Spleen (tissue), 7 donors: Measurements from ENCODE around the gene DNAAF5.
"Not testable (repeated sequence)": the region's sequence is repeated elsewhere in the genome, so short reads cannot be mapped to it uniquely, and the experiment has no call there.

ENCODE experiments used
- POLR2A ChIP-seq, 3 donors: fragments of 450-650 bp; IDR thresholded peaks; one replicate each; pipeline ENCODE4 v1.5.1; 2017; ENCODE audit warnings: antibody characterized with exemption in 3 of 3, mild to moderate bottlenecking in 1 of 3
- POLR2AphosphoS5 ChIP-seq, 3 donors: sonication (generic); formaldehyde crosslinking; IDR thresholded peaks; one replicate each; pipeline ENCODE4 v1.5.1; 2017; ENCODE audit warnings: antibody characterized with exemption in 3 of 3
- TF ChIP-seq, protein P1 (sequence below), 11 experiments: fragments of 200-600 bp in 7 of 11; fragments of 450-650 bp in 4 of 11; sonication (generic) in 4 of 11; IDR thresholded peaks in 8 of 11; conservative IDR thresholded peaks in 3 of 11; 1 replicate in 7 of 11; 2 replicates in 4 of 11; pipeline versions ENCODE4 v1.4.0 to v1.8.0; 2016 to 2021; ENCODE audit warnings: antibody characterized with exemption in 11 of 11, inconsistent platforms in 4 of 11, mild to moderate bottlenecking in 1 of 11
- donor health status: DM: no; HTN: no; CAD: no; lungs with moderate emphysema.
- donor health status: DM: no; HTN: no; CAD: no.
- donor health status: DM: no; HTN: no; CAD: no.

DNA sequence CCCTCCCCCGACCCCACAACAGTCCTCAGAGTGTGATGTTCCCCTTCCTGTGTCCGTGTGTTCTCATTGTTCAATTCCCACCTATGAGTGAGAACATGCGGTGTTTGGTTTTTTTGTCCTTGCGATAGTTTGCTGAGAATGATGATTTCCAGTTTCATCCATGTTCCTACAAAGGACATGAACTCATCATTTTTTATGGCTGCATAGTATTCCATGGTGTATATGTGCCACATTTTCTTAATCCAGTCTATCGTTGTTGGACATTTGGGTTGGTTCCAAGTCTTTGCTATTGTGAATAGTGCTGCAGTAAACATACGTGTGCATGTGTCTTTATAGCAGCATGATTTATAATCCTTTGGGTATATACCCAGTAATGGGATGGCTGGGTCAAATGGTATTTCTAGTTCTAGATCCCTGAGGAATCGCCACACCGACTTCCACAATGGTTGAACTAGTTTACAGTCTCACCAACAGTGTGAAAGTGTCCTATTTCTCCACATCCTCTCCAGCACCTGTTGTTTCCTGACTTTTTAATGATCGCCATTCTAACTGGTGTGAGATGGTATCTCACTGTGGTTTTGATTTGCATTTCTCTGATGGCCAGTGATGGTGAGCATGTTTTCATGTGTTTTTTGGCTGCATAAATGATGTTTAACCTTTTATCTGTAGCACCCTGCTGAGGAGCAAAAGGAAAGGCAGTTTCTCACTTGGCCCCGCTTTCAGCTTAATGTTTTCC lies 70.1 kb downstream of the DNAAF5 start:
- TF ChIP-seq, protein P1, sequence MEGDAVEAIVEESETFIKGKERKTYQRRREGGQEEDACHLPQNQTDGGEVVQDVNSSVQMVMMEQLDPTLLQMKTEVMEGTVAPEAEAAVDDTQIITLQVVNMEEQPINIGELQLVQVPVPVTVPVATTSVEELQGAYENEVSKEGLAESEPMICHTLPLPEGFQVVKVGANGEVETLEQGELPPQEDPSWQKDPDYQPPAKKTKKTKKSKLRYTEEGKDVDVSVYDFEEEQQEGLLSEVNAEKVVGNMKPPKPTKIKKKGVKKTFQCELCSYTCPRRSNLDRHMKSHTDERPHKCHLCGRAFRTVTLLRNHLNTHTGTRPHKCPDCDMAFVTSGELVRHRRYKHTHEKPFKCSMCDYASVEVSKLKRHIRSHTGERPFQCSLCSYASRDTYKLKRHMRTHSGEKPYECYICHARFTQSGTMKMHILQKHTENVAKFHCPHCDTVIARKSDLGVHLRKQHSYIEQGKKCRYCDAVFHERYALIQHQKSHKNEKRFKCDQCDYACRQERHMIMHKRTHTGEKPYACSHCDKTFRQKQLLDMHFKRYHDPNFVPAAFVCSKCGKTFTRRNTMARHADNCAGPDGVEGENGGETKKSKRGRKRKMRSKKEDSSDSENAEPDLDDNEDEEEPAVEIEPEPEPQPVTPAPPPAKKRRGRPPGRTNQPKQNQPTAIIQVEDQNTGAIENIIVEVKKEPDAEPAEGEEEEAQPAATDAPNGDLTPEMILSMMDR (IDR thresholded peaks at IDR 0.05 in 8 of 11, conservative IDR thresholded peaks at IDR 0.05 in 3 of 11), result not testable (repeated sequence)
- TF ChIP-seq POLR2AphosphoS5, POLR2A (IDR thresholded peaks at IDR 0.05): not testable (repeated sequence)
